MCF 10A (cell line): ENCODE data around the gene TMEM245. TPM values are rescaled to one million over a fixed set of nuclear protein-coding genes. Genes with fewer than 3 reads are reported as not detected.

Source experiments
- BruUV-seq: library from RNA; stranded (reverse); fragments of 400-500 nt; replicated peaks from 2 replicates; lab custom pipeline; 2021; lab: Mats Ljungman, UMichigan
- CTCF ChIA-PET: fragments of 300-600 bp; sonication (Branson Sonifier 250); formaldehyde crosslinking; extraction: SDS; loops from one replicate; lab custom pipeline; 2021; ENCODE audit warnings: antibody characterized with exemption, inconsistent platforms; lab: Yijun Ruan, JAX
- POLR2A ChIA-PET: fragments of 300-600, 350-650 bp; sonication (Branson Sonifier 250); formaldehyde crosslinking; extraction: SDS; loops from one replicate; lab custom pipeline; 2020; ENCODE audit warnings: antibody characterized with exemption, inconsistent platforms; lab: Yijun Ruan, JAX
- DNase-seq: peaks from one replicate; pipeline ENCODE4 v3.0.0-alpha.2; 2018; ENCODE audit not compliant: unreplicated experiment
- H3K27ac Mint-ChIP-seq: one replicate; pipeline ENCODE4 v1.8.0; 2022; ENCODE audit warnings: mild to moderate bottlenecking, low read depth, mixed read lengths; ENCODE audit not compliant: unreplicated experiment
- H3K27me3 Mint-ChIP-seq: one replicate; pipeline ENCODE4 v1.8.0; 2022; ENCODE audit warnings: mixed read lengths; ENCODE audit not compliant: insufficient read depth, unreplicated experiment
- H3K36me3 Mint-ChIP-seq: one replicate; pipeline ENCODE4 v1.8.0; 2022; ENCODE audit warnings: mild to moderate bottlenecking, moderate library complexity, mixed read lengths; ENCODE audit not compliant: insufficient read depth, unreplicated experiment
- H3K4me1 Mint-ChIP-seq: one replicate; pipeline ENCODE4 v1.8.0; 2022; ENCODE audit warnings: mixed read lengths; ENCODE audit not compliant: insufficient read depth, unreplicated experiment
- H3K4me3 Mint-ChIP-seq: one replicate; pipeline ENCODE4 v1.8.0; 2022; ENCODE audit warnings: mild to moderate bottlenecking, moderate library complexity, mixed read lengths; ENCODE audit not compliant: unreplicated experiment
- H3K9me3 Mint-ChIP-seq: one replicate; pipeline ENCODE4 v1.8.0; 2022; ENCODE audit warnings: mixed read lengths; ENCODE audit not compliant: unreplicated experiment
- intact Hi-C: fragments of 100-400 bp; cut with micrococcal nuclease; formaldehyde crosslinking; loops from 2 replicates; pipeline ENCODE4 v1.14.1; 2022
- total RNA-seq: library from RNA; stranded (reverse); gene quantifications from 2 replicates; pipeline ENCODE4 v1.2.3, GENCODE V29; 2022
- TF ChIP-seq, protein P1 (sequence below): fragments of 200-600 bp; IDR thresholded peaks from one replicate; pipeline ENCODE4 v1.8.0; 2022; ENCODE audit warnings: antibody characterized with exemption, mild to moderate bottlenecking; ENCODE audit not compliant: unreplicated experiment

The TMEM245 gene
- total RNA-seq, 1 experiment from 2014 or later = 35.0 TPM

GRCh38 chr9:109121232-109121796 lies 1.6 kb upstream of the TMEM245 start:
- CTCF ChIA-PET = interaction anchor here (0.6 to 0.9 kb wide), 2 partner anchors 20 to 40 kb away, joined by 3 read pairs; no protein-coding TSS in a partner anchor
- peaks cover 16% of the 10 kb centered on the region for H3K4me1 Mint-ChIP-seq
- no TSS peak for BruUV-seq
- intact Hi-C loops = no loop called here
- TF ChIP-seq, protein P1, sequence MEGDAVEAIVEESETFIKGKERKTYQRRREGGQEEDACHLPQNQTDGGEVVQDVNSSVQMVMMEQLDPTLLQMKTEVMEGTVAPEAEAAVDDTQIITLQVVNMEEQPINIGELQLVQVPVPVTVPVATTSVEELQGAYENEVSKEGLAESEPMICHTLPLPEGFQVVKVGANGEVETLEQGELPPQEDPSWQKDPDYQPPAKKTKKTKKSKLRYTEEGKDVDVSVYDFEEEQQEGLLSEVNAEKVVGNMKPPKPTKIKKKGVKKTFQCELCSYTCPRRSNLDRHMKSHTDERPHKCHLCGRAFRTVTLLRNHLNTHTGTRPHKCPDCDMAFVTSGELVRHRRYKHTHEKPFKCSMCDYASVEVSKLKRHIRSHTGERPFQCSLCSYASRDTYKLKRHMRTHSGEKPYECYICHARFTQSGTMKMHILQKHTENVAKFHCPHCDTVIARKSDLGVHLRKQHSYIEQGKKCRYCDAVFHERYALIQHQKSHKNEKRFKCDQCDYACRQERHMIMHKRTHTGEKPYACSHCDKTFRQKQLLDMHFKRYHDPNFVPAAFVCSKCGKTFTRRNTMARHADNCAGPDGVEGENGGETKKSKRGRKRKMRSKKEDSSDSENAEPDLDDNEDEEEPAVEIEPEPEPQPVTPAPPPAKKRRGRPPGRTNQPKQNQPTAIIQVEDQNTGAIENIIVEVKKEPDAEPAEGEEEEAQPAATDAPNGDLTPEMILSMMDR = no peak
- POLR2A ChIA-PET = interaction anchor here (0.7 to 1.3 kb wide), 2 partner anchors 11 to 84 kb away, joined by 3 read pairs; no protein-coding TSS in a partner anchor
- H3K36me3 Mint-ChIP-seq = peaks cover 13% of the 10 kb centered on the region
- H3K27me3 Mint-ChIP-seq = no peaks in the 10 kb centered on the region
- no peak overlapping the region for H3K27ac Mint-ChIP-seq
- DNase-seq = no peak
- no peaks in the 10 kb centered on the region for H3K9me3 Mint-ChIP-seq
- no peak overlapping the region for H3K4me3 Mint-ChIP-seq

- H3K36me3 Mint-ChIP-seq = peaks cover 13% of the 10 kb centered on the region
- CTCF ChIA-PET = interaction anchor here (0.6 to 1.6 kb wide), 2 partner anchors 134 to 202 kb away, joined by 3 to 4 read pairs; no protein-coding TSS in a partner anchor
- H3K27ac Mint-ChIP-seq = no peak overlapping the region
- no peaks in the 10 kb centered on the region for H3K27me3 Mint-ChIP-seq
- peak overlapping the region; percentile 86 for H3K4me3 Mint-ChIP-seq
- H3K4me1 Mint-ChIP-seq = peaks cover 16% of the 10 kb centered on the region
- no peaks in the 10 kb centered on the region for H3K9me3 Mint-ChIP-seq
- intact Hi-C loops = no loop called here
- POLR2A ChIA-PET = interaction anchor here (0.6 to 4.1 kb wide), 28 partner anchors 9 to 580 kb away, joined by 3 to 71 read pairs (median 4); partner anchors contain the start of gene EPB41L4B
- DNase-seq = no peak
- BruUV-seq = no TSS peak
- TF ChIP-seq, protein P1 = no peak
Observed at GRCh38 chr9:109120204-109120789, 550 bp upstream of the TMEM245 start.

DNA sequence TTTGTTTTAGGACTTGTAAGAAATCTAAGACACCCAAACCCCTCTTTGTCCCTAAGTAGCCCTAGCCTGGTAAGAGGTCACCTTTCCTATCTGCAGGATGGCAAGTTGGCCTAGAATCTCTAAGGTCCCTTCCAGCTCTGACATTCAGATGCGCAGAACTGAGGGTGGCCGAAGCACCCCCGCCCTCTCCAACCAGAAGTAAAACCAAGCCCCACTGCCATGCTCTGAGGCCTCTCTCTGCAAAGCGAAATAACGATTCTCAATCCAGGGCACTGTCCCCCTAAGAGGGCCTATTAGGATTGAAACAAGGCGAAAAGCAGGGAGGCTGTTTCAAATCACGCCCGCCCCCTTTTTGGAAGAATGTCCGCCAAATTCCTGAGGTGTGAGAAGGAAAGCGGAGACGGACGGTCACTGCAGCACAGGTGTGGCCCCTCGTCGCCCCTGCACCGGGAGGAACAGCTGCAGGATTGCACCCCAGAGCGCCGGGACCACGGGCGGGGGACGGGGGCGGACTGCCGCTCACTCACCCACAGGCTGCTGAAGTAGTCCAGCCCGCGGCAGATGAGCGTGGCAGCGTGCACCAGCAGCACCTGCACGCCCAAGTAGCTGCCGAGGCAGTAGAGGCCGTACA lies 824 bp downstream of the TMEM245 start:
- ChIA-PET CTCF (interaction anchor here (0.6 to 2.1 kb wide), 7 partner anchors 9 to 1834 kb away, joined by 3 to 7 read pairs (median 3); no protein-coding TSS in a partner anchor), POLR2A (interaction anchor here (0.8 to 4.1 kb wide), 28 partner anchors 8 to 217 kb away, joined by 3 to 71 read pairs (median 4); partner anchors contain the start of genes ABITRAM and ELP1)
- Mint-ChIP-seq H3K27me3 (no peaks in the 10 kb centered on the region), H3K9me3 (no peaks in the 10 kb centered on the region), H3K4me1 (peaks cover 29% of the 10 kb centered on the region), H3K27ac (peak overlapping the region; percentile 73), H3K36me3 (peaks cover 16% of the 10 kb centered on the region), H3K4me3 (peak overlapping the region; percentile 86)
- peak; percentile 31 for DNase-seq
- no TSS peak for BruUV-seq
- TF ChIP-seq, protein P1 = no peak
- intact Hi-C loops = loop anchor here (2.0 to 10.0 kb wide), 3 partner anchors 20 to 116 kb away; partner anchors contain the start of gene CTNNAL1
